ENCODE data around the gene WSB2.

WSB2 gene

DNA sequence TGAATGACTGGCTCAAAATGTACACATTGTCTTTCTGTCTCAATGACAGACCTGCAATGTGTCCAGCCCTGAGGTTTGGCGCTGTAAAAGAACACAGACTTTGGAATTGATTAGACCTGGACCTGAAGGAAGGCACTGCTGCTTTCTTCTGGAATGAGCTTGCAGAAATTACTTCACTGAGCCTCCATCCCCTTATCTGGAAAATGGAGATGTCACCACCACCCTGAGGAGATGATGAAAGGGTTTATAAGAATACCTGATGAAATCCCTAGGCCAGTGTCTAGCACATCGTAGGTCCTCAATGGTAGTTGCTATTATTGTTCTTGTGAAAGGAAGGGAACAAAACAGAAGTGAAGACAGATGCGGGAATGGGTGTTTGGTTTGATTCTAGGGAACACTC is 9.7 kb upstream of the WSB2 start:
- H3K36me3 ChIP-seq = peaks cover 0 to 12% (median 0%) of the 10 kb centered on the region in 3 donors
- no peaks in the 10 kb centered on the region for H3K4me1 ChIP-seq
- DNase-seq = no peak
- intact Hi-C loops (cut with DNase I; ENCODE audit: low total_unique reads) = no loop called here
- no peak overlapping the region for H3K27ac ChIP-seq
- H3K4me3 ChIP-seq = no peak overlapping the region
- TF ChIP-seq CTCF (IDR thresholded peaks at IDR 0.05) = no peak
- no peaks in the 10 kb centered on the region for H3K9me3 ChIP-seq
- no peaks in the 10 kb centered on the region for H3K27me3 ChIP-seq

DNA sequence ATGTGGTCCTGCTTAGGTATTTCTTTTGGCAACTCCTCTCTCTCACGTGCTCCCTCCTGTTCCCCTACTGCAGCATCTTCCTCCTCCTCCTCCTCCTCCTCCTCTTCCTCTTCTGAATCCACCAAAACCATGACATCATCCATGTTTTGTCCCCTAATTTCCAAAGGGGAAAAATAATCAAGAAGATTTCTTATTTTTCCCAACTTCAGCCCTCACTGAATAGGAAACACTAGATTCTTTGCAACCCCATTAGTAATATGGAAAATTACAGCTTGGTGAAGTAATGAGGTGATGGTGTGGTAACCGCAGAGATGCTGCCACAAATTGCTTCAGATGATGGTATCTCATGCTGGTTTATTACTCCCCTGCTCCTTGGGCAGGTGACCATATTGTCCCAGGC is 7.5 kb upstream of the WSB2 start:
- H3K36me3 ChIP-seq = peaks cover 0 to 9% (median 0%) of the 10 kb centered on the region in 3 donors
- no peaks in the 10 kb centered on the region for H3K27me3 ChIP-seq
- H3K4me3 ChIP-seq = no peak overlapping the region
- TF ChIP-seq CTCF (IDR thresholded peaks at IDR 0.05) = no peak
- no peak overlapping the region for H3K27ac ChIP-seq
- no peaks in the 10 kb centered on the region for H3K9me3 ChIP-seq
- intact Hi-C loops (cut with DNase I; ENCODE audit: low total_unique reads) = no loop called here
- peaks cover 0 to 1% (median 0%) of the 10 kb centered on the region in 4 donors for H3K4me1 ChIP-seq
- no peak for DNase-seq

GRCh38 chr12:118065380-118065779 is 4.4 kb upstream of the WSB2 start:
- TF ChIP-seq CTCF (IDR thresholded peaks at IDR 0.05) = no peak
- no peak for DNase-seq
- Histone ChIP-seq H3K27me3 (no peaks in the 10 kb centered on the region), H3K27ac (no peak overlapping the region), H3K4me3 (no peak overlapping the region), H3K36me3 (no peaks in the 10 kb centered on the region), H3K4me1 (peaks cover 0 to 11% (median under 1%) of the 10 kb centered on the region in 4 donors), H3K9me3 (no peaks in the 10 kb centered on the region)
- intact Hi-C loops (cut with DNase I; ENCODE audit: low total_unique reads) = no loop called here

- TF ChIP-seq CTCF (IDR thresholded peaks at IDR 0.05) = no peak
- Histone ChIP-seq H3K27me3 (no peaks in the 10 kb centered on the region), H3K4me3 (no peak overlapping the region), H3K27ac (no peak overlapping the region), H3K4me1 (peaks cover 0 to 15% (median 6%) of the 10 kb centered on the region in 4 donors), H3K9me3 (no peaks in the 10 kb centered on the region), H3K36me3 (no peaks in the 10 kb centered on the region)
- intact Hi-C loops (cut with DNase I; ENCODE audit: low total_unique reads) = no loop called here
- no peak for DNase-seq
Observed at GRCh38 chr12:118064608-118065007, 3.6 kb upstream of the WSB2 start.

DNA sequence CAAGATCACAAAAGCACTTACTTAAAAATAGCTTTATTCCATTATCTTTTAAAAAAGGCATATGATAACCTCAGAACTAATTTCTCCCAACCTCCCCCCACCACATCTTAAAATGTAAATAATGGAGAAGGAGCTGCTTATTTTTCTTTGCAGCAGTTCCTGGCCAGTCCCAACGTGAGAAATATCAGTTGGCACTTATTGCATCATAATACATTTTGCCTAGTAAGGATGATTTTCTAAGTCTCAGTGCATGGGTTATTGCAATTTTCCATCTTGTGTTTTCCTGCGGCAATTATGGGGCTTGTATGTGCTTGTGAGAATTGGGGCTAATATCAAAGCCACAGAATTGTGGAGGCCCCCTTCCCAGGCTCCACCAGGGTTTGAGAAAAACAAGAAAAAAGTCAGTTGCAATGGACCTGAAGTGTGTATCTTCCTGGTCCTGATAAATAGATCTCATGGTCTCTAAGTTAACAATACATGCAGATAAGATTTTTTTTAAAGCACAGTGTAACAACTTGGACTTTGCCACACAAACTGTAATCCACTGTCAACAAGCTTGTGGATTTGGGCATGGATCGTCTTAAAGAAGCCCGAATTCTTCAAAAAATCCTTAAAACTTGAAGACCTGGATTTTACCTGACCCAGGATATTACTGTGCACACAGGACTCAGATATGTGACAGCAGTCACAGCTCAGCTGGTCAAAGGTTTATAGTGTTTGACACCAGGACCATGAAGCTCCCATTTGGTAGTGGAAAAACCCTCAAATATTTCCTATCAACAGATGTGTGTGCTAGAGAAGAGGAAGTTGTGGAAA is 2.8 kb upstream of the WSB2 start:
- Histone ChIP-seq H3K36me3 (no peaks in the 10 kb centered on the region), H3K27me3 (no peaks in the 10 kb centered on the region), H3K4me1 (peaks cover 0 to 23% (median 14%) of the 10 kb centered on the region in 4 donors), H3K27ac (no peak overlapping the region), H3K9me3 (no peaks in the 10 kb centered on the region), H3K4me3 (no peak overlapping the region)
- DNase-seq = no peak
- TF ChIP-seq CTCF (IDR thresholded peaks at IDR 0.05) = no peak
- intact Hi-C loops (cut with DNase I; ENCODE audit: low total_unique reads) = no loop called here
